Gastrocnemius medialis (tissue), 4 donors: Measurements from ENCODE around the gene ORAI2.

Experiments used
- POLR2A ChIP-seq, 2 donors: fragments of 450-650 bp; IDR thresholded peaks; one replicate each; pipeline ENCODE4 v1.6.1; 2017; ENCODE audit warnings: antibody characterized with exemption in 2 of 2, mild to moderate bottlenecking in 2 of 2, moderate library complexity in 2 of 2
- TF ChIP-seq, protein P1 (sequence below), 5 experiments: fragments of 450-650 bp in 3 of 5; fragments of 200-600 bp in 2 of 5; sonication (generic) in 2 of 5; IDR thresholded peaks in 4 of 5; conservative IDR thresholded peaks in 1 of 5; 1 replicate in 4 of 5; 2 replicates in 1 of 5; pipeline ENCODE4 v1.5.1; 2016 to 2019; ENCODE audit warnings: antibody characterized with exemption in 5 of 5, mild to moderate bottlenecking in 3 of 5, moderate library complexity in 3 of 5

GRCh38 chr7:102446387-102447156 lies 13.2 kb downstream of the ORAI2 start:
- TF ChIP-seq, protein P1, sequence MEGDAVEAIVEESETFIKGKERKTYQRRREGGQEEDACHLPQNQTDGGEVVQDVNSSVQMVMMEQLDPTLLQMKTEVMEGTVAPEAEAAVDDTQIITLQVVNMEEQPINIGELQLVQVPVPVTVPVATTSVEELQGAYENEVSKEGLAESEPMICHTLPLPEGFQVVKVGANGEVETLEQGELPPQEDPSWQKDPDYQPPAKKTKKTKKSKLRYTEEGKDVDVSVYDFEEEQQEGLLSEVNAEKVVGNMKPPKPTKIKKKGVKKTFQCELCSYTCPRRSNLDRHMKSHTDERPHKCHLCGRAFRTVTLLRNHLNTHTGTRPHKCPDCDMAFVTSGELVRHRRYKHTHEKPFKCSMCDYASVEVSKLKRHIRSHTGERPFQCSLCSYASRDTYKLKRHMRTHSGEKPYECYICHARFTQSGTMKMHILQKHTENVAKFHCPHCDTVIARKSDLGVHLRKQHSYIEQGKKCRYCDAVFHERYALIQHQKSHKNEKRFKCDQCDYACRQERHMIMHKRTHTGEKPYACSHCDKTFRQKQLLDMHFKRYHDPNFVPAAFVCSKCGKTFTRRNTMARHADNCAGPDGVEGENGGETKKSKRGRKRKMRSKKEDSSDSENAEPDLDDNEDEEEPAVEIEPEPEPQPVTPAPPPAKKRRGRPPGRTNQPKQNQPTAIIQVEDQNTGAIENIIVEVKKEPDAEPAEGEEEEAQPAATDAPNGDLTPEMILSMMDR (IDR thresholded peaks at IDR 0.05 in 4 of 5, conservative IDR thresholded peaks at IDR 0.05 in 1 of 5): no peak
- no peak for TF ChIP-seq POLR2A (IDR thresholded peaks at IDR 0.05)
